ENCODE measurements around the gene ATP5PO. TPM values are rescaled to one million over a fixed set of nuclear protein-coding genes. Genes with fewer than 3 reads are reported as not detected.

Gene ATP5PO
- total and polyA plus RNA-seq, 4 donors = 72.8 to 200 (median 131) TPM

DNA sequence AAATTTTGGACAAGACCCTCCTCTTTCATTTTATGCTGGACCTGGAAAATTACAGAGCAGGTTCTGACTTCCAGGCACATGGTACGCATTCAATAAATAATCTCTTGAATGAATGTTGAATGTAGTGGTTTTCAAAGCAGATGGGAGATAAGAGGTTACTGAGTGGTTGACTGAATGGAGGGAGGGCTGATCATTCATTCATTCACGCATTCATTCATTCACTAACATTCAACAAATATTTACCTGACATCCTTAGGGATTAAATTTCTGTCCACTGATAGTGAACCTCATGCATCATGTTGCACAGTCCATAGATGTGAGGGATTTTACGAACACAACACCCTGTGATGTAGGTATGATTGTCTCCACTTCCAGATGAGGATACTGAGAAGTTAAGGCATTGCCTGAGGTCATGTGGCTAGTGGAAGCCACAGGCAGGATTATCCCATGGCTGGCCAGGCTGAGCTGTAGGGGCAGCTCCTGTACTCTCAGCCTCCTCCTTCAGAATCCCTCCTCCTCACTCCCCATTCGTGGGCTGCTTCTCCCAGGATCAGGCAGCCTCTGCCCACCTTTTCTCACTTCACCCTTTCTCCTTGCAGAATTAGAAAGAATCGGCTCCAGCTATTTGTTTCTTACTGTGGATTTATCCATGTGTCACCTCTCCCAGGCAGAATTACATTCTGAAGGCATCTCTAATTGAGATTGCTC, 48.4 kb upstream of the ATP5PO start:
- no peak for DNase-seq (ENCODE audit: low spot score)

More for the DNA sequence above, 48.4 kb upstream of the ATP5PO start:
- H3K4me1 ChIP-seq (ENCODE audit: control insufficient read depth in 4 of 4, insufficient read depth in 4 of 4, low read length in 3 of 4) = peaks cover 0 to 4% (median 2%) of the 10 kb centered on the region in 4 donors
- H3K9me3 ChIP-seq (ENCODE audit: control insufficient read depth in 4 of 4, low read length in 3 of 4) = no peaks in the 10 kb centered on the region
- H3K9ac ChIP-seq (ENCODE audit: low read depth in 1 of 2, low read length in 2 of 2) = no peak overlapping the region
- H3K27me3 ChIP-seq (ENCODE audit: control insufficient read depth in 4 of 4, insufficient read depth in 4 of 4, low read length in 3 of 4) = no peaks in the 10 kb centered on the region
- WGBS = 82% methylated on average over 5 of the region's 5 CpGs
- no peak for TF ChIP-seq TAF1 (conservative IDR thresholded peaks at IDR 0.05)
- TF ChIP-seq RAD21 (IDR thresholded peaks at IDR 0.05) = no peak
- TF ChIP-seq FOXA1 (IDR thresholded peaks at IDR 0.05) = no peak
- TF ChIP-seq, protein P1, sequence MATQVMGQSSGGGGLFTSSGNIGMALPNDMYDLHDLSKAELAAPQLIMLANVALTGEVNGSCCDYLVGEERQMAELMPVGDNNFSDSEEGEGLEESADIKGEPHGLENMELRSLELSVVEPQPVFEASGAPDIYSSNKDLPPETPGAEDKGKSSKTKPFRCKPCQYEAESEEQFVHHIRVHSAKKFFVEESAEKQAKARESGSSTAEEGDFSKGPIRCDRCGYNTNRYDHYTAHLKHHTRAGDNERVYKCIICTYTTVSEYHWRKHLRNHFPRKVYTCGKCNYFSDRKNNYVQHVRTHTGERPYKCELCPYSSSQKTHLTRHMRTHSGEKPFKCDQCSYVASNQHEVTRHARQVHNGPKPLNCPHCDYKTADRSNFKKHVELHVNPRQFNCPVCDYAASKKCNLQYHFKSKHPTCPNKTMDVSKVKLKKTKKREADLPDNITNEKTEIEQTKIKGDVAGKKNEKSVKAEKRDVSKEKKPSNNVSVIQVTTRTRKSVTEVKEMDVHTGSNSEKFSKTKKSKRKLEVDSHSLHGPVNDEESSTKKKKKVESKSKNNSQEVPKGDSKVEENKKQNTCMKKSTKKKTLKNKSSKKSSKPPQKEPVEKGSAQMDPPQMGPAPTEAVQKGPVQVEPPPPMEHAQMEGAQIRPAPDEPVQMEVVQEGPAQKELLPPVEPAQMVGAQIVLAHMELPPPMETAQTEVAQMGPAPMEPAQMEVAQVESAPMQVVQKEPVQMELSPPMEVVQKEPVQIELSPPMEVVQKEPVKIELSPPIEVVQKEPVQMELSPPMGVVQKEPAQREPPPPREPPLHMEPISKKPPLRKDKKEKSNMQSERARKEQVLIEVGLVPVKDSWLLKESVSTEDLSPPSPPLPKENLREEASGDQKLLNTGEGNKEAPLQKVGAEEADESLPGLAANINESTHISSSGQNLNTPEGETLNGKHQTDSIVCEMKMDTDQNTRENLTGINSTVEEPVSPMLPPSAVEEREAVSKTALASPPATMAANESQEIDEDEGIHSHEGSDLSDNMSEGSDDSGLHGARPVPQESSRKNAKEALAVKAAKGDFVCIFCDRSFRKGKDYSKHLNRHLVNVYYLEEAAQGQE (IDR thresholded peaks at IDR 0.05) = no peak
- no peak for TF ChIP-seq YY1 (IDR thresholded peaks at IDR 0.05)
- TF ChIP-seq SP1 (IDR thresholded peaks at IDR 0.05) = no peak
- TF ChIP-seq, protein P2, sequence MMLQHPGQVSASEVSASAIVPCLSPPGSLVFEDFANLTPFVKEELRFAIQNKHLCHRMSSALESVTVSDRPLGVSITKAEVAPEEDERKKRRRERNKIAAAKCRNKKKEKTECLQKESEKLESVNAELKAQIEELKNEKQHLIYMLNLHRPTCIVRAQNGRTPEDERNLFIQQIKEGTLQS (IDR thresholded peaks at IDR 0.05) = no peak
- TF ChIP-seq, protein P3, sequence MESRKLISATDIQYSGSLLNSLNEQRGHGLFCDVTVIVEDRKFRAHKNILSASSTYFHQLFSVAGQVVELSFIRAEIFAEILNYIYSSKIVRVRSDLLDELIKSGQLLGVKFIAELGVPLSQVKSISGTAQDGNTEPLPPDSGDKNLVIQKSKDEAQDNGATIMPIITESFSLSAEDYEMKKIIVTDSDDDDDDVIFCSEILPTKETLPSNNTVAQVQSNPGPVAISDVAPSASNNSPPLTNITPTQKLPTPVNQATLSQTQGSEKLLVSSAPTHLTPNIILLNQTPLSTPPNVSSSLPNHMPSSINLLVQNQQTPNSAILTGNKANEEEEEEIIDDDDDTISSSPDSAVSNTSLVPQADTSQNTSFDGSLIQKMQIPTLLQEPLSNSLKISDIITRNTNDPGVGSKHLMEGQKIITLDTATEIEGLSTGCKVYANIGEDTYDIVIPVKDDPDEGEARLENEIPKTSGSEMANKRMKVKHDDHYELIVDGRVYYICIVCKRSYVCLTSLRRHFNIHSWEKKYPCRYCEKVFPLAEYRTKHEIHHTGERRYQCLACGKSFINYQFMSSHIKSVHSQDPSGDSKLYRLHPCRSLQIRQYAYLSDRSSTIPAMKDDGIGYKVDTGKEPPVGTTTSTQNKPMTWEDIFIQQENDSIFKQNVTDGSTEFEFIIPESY (IDR thresholded peaks at IDR 0.05) = no peak
- no peak for TF ChIP-seq HNF4A (conservative IDR thresholded peaks at IDR 0.05)
- no peak for TF ChIP-seq EGR1 (IDR thresholded peaks at IDR 0.05; ENCODE audit: low read depth in 2 of 2)
- TF ChIP-seq, protein P4, sequence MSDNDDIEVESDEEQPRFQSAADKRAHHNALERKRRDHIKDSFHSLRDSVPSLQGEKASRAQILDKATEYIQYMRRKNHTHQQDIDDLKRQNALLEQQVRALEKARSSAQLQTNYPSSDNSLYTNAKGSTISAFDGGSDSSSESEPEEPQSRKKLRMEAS (IDR thresholded peaks at IDR 0.05) = no peak
- TF ChIP-seq NR2F2 (IDR thresholded peaks at IDR 0.05) = no peak
- no peak for TF ChIP-seq FOXA2 (IDR thresholded peaks at IDR 0.05)
- no peak for TF ChIP-seq GABPA (IDR thresholded peaks at IDR 0.05 in 1 of 2, conservative IDR thresholded peaks at IDR 0.05 in 1 of 2)
- TF ChIP-seq, protein P5, sequence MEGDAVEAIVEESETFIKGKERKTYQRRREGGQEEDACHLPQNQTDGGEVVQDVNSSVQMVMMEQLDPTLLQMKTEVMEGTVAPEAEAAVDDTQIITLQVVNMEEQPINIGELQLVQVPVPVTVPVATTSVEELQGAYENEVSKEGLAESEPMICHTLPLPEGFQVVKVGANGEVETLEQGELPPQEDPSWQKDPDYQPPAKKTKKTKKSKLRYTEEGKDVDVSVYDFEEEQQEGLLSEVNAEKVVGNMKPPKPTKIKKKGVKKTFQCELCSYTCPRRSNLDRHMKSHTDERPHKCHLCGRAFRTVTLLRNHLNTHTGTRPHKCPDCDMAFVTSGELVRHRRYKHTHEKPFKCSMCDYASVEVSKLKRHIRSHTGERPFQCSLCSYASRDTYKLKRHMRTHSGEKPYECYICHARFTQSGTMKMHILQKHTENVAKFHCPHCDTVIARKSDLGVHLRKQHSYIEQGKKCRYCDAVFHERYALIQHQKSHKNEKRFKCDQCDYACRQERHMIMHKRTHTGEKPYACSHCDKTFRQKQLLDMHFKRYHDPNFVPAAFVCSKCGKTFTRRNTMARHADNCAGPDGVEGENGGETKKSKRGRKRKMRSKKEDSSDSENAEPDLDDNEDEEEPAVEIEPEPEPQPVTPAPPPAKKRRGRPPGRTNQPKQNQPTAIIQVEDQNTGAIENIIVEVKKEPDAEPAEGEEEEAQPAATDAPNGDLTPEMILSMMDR (IDR thresholded peaks at IDR 0.05; ENCODE audit: low read depth, low read length, missing input control) = no peak
- TF ChIP-seq HNF4G (IDR thresholded peaks at IDR 0.05) = no peak
- TF ChIP-seq JUND (IDR thresholded peaks at IDR 0.05) = no peak
- no peak for TF ChIP-seq RXRA (IDR thresholded peaks at IDR 0.05)
- no peaks in the 10 kb centered on the region for H3K36me3 ChIP-seq (ENCODE audit: control insufficient read depth in 4 of 4, insufficient read depth in 3 of 4, low read depth in 1 of 4, low read length in 3 of 4)
- H3K4me3 ChIP-seq (ENCODE audit: low read depth in 1 of 3, low read length in 3 of 3) = no peak overlapping the region
- no peak overlapping the region for H3K27ac ChIP-seq (ENCODE audit: low read depth in 1 of 2, low read length in 2 of 2)

All from liver (tissue), 9 donors.